Measurements from ENCODE around the gene MARCHF6. TPM values are rescaled to one million over a fixed set of nuclear protein-coding genes. Genes with fewer than 3 reads are reported as not detected.

The MARCHF6 gene, protein sequence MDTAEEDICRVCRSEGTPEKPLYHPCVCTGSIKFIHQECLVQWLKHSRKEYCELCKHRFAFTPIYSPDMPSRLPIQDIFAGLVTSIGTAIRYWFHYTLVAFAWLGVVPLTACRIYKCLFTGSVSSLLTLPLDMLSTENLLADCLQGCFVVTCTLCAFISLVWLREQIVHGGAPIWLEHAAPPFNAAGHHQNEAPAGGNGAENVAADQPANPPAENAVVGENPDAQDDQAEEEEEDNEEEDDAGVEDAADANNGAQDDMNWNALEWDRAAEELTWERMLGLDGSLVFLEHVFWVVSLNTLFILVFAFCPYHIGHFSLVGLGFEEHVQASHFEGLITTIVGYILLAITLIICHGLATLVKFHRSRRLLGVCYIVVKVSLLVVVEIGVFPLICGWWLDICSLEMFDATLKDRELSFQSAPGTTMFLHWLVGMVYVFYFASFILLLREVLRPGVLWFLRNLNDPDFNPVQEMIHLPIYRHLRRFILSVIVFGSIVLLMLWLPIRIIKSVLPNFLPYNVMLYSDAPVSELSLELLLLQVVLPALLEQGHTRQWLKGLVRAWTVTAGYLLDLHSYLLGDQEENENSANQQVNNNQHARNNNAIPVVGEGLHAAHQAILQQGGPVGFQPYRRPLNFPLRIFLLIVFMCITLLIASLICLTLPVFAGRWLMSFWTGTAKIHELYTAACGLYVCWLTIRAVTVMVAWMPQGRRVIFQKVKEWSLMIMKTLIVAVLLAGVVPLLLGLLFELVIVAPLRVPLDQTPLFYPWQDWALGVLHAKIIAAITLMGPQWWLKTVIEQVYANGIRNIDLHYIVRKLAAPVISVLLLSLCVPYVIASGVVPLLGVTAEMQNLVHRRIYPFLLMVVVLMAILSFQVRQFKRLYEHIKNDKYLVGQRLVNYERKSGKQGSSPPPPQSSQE
- total RNA-seq (100 to 1,000 TPM; 195 to 203 TPM), polyA plus RNA-seq (10 to 100 TPM; 25.4 to 58.1 TPM)

GRCh38 chr5:10353241-10354047, at the start of gene MARCHF6:
Gene MARCHF6, plus strand, starts transcription at chr5:10353695. Its CDS starts 204 bp downstream, at chr5:10353899.
- Mint-ChIP-seq H3K36me3 (peaks cover 0 to 17% of the 10 kb centered on the region in 2 donors), H3K27me3 (no peaks in the 10 kb centered on the region), H3K27ac (peak within 1 kb of the TSS; percentile 95 to 100 (median 99)), H3K4me1 (peaks cover 27 to 54% (median 35%) of the 10 kb centered on the region in 4 donors), H3K9me3 (no peaks in the 10 kb centered on the region), H3K4me3 (peak within 1 kb of the TSS; percentile 93 to 100 (median 99))
- POLR2A ChIA-PET (ENCODE audit: partially characterized antibody) = interaction anchor here (0.9 to 4.0 kb wide), 19 partner anchors 8 to 406 kb away, joined by 3 to 45 read pairs (median 4); partner anchors contain the start of genes ATPSCKMT, CCT5 and ROPN1L
- intact Hi-C loops (cut with micrococcal nuclease) = loop anchor here (1.0 to 2.0 kb wide), 4 partner anchors 88 to 408 kb away; partner anchors contain the start of genes ANKRD33B, ATPSCKMT, DAP and ROPN1L
- no peaks in the 10 kb centered on the region for H3K9me3 ChIP-seq (ENCODE audit: control insufficient read depth in 1 of 2, low read length in 2 of 2)
- H3K4me3 ChIP-seq (ENCODE audit: low read length in 2 of 2) = peak within 1 kb of the TSS; percentile 85
- CTCF ChIA-PET (ENCODE audit: partially characterized antibody) = interaction anchor here (0.8 to 1.1 kb wide), 2 partner anchors 11 to 70 kb away, joined by 3 to 6 read pairs; no protein-coding TSS in a partner anchor
- no peaks in the 10 kb centered on the region for H3K27me3 ChIP-seq (ENCODE audit: insufficient read depth, low read length)
- H3K4me1 ChIP-seq (ENCODE audit: insufficient read depth, low read length) = peaks cover 49% of the 10 kb centered on the region
- no peaks in the 10 kb centered on the region for H3K36me3 ChIP-seq (ENCODE audit: insufficient read depth, low read length)
- peak within 1 kb of the TSS; percentile 83 for H3K27ac ChIP-seq (ENCODE audit: low read depth, low read length)
- peak; percentile 94 to 97 (median 94) for DNase-seq

- Histone ChIP-seq H3K9me3 (ENCODE audit: control insufficient read depth in 1 of 2, low read length in 2 of 2) (no peaks in the 10 kb centered on the region), H3K36me3 (ENCODE audit: insufficient read depth, low read length) (no peaks in the 10 kb centered on the region), H3K4me1 (ENCODE audit: insufficient read depth, low read length) (no peaks in the 10 kb centered on the region), H3K4me3 (ENCODE audit: low read length in 2 of 2) (no peak overlapping the region), H3K27ac (ENCODE audit: low read depth, low read length) (no peak overlapping the region), H3K27me3 (ENCODE audit: insufficient read depth, low read length) (no peaks in the 10 kb centered on the region)
- DNase-seq = no peak
- Mint-ChIP-seq H3K4me3 (no peak overlapping the region), H3K27ac (peak overlapping the region in 1 of 7 donors; percentile 84), H3K36me3 (no peaks in the 10 kb centered on the region), H3K9me3 (peaks cover 0 to 2% (median 0%) of the 10 kb centered on the region in 8 donors), H3K27me3 (peaks cover 4% of the 10 kb centered on the region in 2 donors), H3K4me1 (peaks cover 4 to 9% (median 5%) of the 10 kb centered on the region in 4 donors)
- intact Hi-C loops (cut with micrococcal nuclease) = no loop called here
- CTCF ChIA-PET (ENCODE audit: partially characterized antibody) = no interaction called here
- POLR2A ChIA-PET (ENCODE audit: partially characterized antibody) = interaction anchor here (0.8 kb wide), 1 partner anchor 49 kb away, joined by 4 read pairs; the partner anchor contains the start of gene MARCHF6
Measured at GRCh38 chr5:10303699-10304170, 49.8 kb upstream of the MARCHF6 start.

GRCh38 chr5:10304932-10305331, 48.6 kb upstream of the MARCHF6 start:
- no peaks in the 10 kb centered on the region for H3K4me1 ChIP-seq (ENCODE audit: insufficient read depth, low read length)
- no peaks in the 10 kb centered on the region for H3K36me3 ChIP-seq (ENCODE audit: insufficient read depth, low read length)
- POLR2A ChIA-PET (ENCODE audit: partially characterized antibody) = no interaction called here
- H3K27ac ChIP-seq (ENCODE audit: low read depth, low read length) = no peak overlapping the region
- DNase-seq = no peak
- intact Hi-C loops (cut with micrococcal nuclease) = no loop called here
- H3K9me3 ChIP-seq (ENCODE audit: control insufficient read depth in 1 of 2, low read length in 2 of 2) = no peaks in the 10 kb centered on the region
- peaks cover 4 to 8% of the 10 kb centered on the region in 2 donors for H3K27me3 Mint-ChIP-seq
- H3K36me3 Mint-ChIP-seq = no peaks in the 10 kb centered on the region
- peaks cover 4 to 9% (median 6%) of the 10 kb centered on the region in 4 donors for H3K4me1 Mint-ChIP-seq
- H3K4me3 ChIP-seq (ENCODE audit: low read length in 2 of 2) = no peak overlapping the region
- peaks cover 0 to 2% (median 0%) of the 10 kb centered on the region in 8 donors for H3K9me3 Mint-ChIP-seq
- H3K27me3 ChIP-seq (ENCODE audit: insufficient read depth, low read length) = no peaks in the 10 kb centered on the region
- CTCF ChIA-PET (ENCODE audit: partially characterized antibody) = interaction anchor here (1.0 kb wide), 1 partner anchor 59 kb away, joined by 3 read pairs; no protein-coding TSS in a partner anchor
- peak overlapping the region in 1 of 8 donors; percentile 28 for H3K4me3 Mint-ChIP-seq
- H3K27ac Mint-ChIP-seq = no peak overlapping the region

- Histone ChIP-seq H3K27ac (ENCODE audit: low read depth, low read length) (no peak overlapping the region), H3K27me3 (ENCODE audit: insufficient read depth, low read length) (no peaks in the 10 kb centered on the region), H3K4me3 (ENCODE audit: low read length in 2 of 2) (no peak overlapping the region), H3K4me1 (ENCODE audit: insufficient read depth, low read length) (peaks cover 4% of the 10 kb centered on the region), H3K36me3 (ENCODE audit: insufficient read depth, low read length) (no peaks in the 10 kb centered on the region), H3K9me3 (ENCODE audit: control insufficient read depth in 1 of 2, low read length in 2 of 2) (no peaks in the 10 kb centered on the region)
- Mint-ChIP-seq H3K36me3 (no peaks in the 10 kb centered on the region), H3K27ac (no peak overlapping the region), H3K4me3 (peak overlapping the region in 3 of 8 donors; percentile 54 to 85 (median 84)), H3K9me3 (peaks cover 0 to 2% (median 0%) of the 10 kb centered on the region in 8 donors), H3K27me3 (peaks cover 4 to 8% of the 10 kb centered on the region in 2 donors), H3K4me1 (peaks cover 4 to 9% (median 6%) of the 10 kb centered on the region in 4 donors)
- intact Hi-C loops (cut with micrococcal nuclease) = no loop called here
- DNase-seq = no peak
- ChIA-PET CTCF (ENCODE audit: partially characterized antibody) (no interaction called here), POLR2A (ENCODE audit: partially characterized antibody) (no interaction called here)
Measured at GRCh38 chr5:10306114-10306513, 47.4 kb upstream of the MARCHF6 start.

- Histone ChIP-seq H3K4me3 (ENCODE audit: low read length in 2 of 2) (peak overlapping the region in 1 of 2 donors; percentile 3), H3K4me1 (ENCODE audit: insufficient read depth, low read length) (peaks cover 4% of the 10 kb centered on the region), H3K27ac (ENCODE audit: low read depth, low read length) (no peak overlapping the region), H3K36me3 (ENCODE audit: insufficient read depth, low read length) (no peaks in the 10 kb centered on the region), H3K9me3 (ENCODE audit: control insufficient read depth in 1 of 2, low read length in 2 of 2) (no peaks in the 10 kb centered on the region), H3K27me3 (ENCODE audit: insufficient read depth, low read length) (no peaks in the 10 kb centered on the region)
- no peaks in the 10 kb centered on the region for H3K36me3 Mint-ChIP-seq
- peak overlapping the region in 7 of 8 donors; percentile 79 to 87 (median 83) for H3K4me3 Mint-ChIP-seq
- peaks cover 4 to 8% of the 10 kb centered on the region in 2 donors for H3K27me3 Mint-ChIP-seq
- no peak overlapping the region for H3K27ac Mint-ChIP-seq
- peaks cover 4 to 9% (median 6%) of the 10 kb centered on the region in 4 donors for H3K4me1 Mint-ChIP-seq
- ChIA-PET CTCF (ENCODE audit: partially characterized antibody) (no interaction called here), POLR2A (ENCODE audit: partially characterized antibody) (no interaction called here)
- peaks cover 0 to 2% (median 0%) of the 10 kb centered on the region in 8 donors for H3K9me3 Mint-ChIP-seq
- intact Hi-C loops (cut with micrococcal nuclease) = no loop called here
- DNase-seq = no peak
Measured at GRCh38 chr5:10306806-10307205, 46.7 kb upstream of the MARCHF6 start.
